Measurements from ENCODE around the gene HBQ1.
"Not testable (repeated sequence)": the region's sequence is repeated elsewhere in the genome, so short reads cannot be mapped to it uniquely, and the experiment has no call there.

Gene HBQ1

DNA sequence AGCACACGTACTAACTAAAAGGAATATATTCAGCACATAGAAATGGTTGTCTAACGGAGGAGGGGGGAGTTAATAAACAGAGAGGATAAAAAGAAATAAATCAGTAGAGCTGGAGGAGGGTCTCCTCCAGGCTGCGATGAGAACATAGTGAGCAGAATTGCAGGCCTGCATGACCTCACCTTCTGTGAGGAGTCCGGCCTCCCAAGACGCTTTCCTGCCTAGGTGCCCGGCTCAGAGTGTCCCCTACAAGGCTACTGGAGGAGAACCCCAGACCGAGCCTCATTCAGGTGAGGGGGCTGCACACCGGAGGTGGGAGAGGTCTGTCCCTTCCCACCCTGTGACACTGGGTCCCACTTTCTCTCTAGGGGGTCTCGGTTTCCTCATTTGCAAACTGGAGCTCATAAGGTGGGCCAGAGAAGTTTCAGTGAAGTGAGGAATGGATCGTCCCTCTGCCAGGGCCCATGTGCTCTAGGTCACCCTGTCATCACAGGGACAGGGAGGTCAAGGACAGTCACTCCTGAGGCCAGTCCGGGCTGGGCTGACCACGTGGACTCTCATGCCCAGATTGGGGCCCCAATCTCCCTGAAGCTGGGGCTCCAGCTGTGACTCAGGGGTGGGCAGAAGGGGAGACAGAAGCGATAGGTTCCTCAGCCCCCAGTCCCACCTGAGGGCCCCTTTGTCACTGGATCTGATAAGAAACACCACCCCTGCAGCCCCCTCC is 17.8 kb upstream of the HBQ1 start:
- DNase-seq, result no peak

- not testable (repeated sequence) for DNase-seq
Measured at GRCh38 chr16:163139-163538, 17.1 kb upstream of the HBQ1 start.

DNA sequence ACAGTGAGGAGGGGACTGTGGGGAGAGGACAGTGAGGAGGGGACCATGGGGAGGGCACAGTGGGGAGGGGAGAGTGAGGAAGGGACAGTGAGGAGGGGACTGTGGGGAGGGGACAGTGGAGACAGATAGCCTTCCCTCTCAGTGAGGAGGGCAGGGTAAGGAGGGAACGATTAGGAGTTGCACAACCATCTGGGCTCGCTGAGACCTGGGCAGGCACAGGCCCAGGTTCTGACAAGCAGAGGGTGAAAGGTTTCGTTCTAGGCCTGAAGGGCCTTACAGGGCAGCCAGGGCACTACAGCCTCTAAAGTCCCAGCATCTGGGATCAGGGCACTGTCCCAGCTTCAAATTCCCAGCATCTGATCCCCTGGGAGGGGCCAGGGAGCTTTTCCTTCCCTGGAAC is 16.6 kb upstream of the HBQ1 start:
- DNase-seq, result not testable (repeated sequence)

- not testable (repeated sequence) for DNase-seq
Measured at GRCh38 chr16:164134-164823, 16.0 kb upstream of the HBQ1 start.

DNA sequence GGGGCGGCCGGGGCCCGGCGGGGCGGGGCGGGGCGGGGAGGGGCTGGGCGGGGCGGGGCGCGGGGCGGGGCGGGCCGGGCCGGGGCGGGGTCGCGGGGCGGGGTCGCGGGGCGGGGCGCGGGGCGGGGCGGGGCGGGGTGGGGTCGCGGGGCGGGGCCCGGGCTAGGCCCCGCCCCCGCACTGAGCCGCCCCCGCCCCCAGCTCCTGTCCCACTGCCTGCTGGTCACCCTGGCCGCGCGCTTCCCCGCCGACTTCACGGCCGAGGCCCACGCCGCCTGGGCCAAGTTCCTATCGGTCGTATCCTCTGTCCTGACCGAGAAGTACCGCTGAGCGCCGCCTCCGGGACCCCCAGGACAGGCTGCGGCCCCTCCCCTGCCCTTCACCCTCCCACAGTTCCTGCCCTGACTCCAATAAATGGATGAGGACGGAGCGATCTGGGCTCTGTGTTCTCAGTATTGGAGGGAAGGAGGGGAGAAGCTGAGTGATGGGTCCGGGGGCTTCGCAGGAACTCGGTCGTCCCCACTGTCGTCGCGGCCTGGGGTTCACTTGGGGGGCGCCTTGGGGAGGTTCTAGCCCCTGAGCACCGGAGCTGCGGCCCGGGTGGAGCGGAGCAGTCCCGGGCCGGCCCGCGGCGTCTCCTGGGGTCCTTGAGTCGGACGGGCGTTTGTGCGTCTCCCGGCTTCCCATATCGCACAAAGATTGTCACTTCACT is 15.3 kb upstream of the HBQ1 start:
- DNase-seq, result no peak

GRCh38 chr16:165539-166374 is 14.5 kb upstream of the HBQ1 start, which contains the start of gene HBM:
Gene HBM (plus strand): TSS chr16:165978. CDS start chr16:165998, 20 bp downstream.
- no peak for DNase-seq

GRCh38 chr16:166375-167121 is 13.7 kb upstream of the HBQ1 start:
- DNase-seq, result no peak

GRCh38 chr16:167122-167690 is 13.1 kb upstream of the HBQ1 start:
- DNase-seq, result no peak

GRCh38 chr16:168424-168823 is 11.8 kb upstream of the HBQ1 start:
- peak; percentile 27 for DNase-seq

DNA sequence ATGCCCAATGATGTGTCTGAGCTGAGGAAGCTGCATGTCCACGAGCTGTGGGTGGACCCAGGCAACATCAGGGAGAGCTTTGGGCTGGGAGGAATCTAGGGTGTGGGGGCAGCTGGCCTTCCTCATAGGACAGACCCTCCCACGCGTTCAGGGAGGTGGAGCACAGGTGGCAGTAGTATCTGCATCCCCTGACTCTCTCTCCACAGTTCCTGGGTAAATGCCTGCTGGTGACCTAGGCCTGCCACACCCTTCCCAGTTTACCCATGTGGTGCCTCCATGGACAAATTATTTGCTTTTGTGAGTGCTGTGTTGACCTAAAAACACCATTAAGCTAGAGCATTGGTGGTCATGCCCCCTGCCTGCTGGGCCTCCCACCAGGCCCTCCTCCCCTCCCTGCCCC is 11.2 kb upstream of the HBQ1 start:
- no peak for DNase-seq

GRCh38 chr16:170088-170507 is 10.2 kb upstream of the HBQ1 start:
- DNase-seq, result not testable (repeated sequence)

DNA sequence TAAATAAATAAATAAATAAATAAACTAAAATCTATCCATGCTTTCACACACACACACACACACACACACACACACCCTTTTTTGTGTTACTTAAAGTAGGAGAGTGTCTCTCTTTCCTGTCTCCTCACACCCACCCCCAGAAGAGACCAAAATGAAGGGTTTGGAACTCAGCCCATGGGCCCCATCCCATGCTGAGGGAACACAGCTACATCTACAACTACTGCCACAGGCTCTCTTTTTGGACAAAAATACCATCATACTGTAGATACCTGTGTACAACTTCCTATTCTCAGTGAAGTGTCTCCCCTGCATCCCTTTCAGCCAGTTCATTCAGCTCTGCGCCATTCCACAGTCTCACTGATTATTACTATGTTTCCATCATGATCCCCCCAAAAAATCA is 9.5 kb upstream of the HBQ1 start:
- no peak for DNase-seq

DNA sequence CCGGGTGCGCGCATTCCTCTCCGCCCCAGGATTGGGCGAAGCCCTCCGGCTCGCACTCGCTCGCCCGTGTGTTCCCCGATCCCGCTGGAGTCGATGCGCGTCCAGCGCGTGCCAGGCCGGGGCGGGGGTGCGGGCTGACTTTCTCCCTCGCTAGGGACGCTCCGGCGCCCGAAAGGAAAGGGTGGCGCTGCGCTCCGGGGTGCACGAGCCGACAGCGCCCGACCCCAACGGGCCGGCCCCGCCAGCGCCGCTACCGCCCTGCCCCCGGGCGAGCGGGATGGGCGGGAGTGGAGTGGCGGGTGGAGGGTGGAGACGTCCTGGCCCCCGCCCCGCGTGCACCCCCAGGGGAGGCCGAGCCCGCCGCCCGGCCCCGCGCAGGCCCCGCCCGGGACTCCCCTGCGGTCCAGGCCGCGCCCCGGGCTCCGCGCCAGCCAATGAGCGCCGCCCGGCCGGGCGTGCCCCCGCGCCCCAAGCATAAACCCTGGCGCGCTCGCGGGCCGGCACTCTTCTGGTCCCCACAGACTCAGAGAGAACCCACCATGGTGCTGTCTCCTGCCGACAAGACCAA is 7.8 kb upstream of the HBQ1 start, which contains the start of gene HBA2:
Gene HBA2, plus strand, starts transcription at position 503 of the 568 bp plus-strand sequence. Its CDS starts 37 bp downstream, at position 540.
- not testable (repeated sequence) for DNase-seq

GRCh38 chr16:173211-173854 is 6.9 kb upstream of the HBQ1 start:
- not testable (repeated sequence) for DNase-seq

DNA sequence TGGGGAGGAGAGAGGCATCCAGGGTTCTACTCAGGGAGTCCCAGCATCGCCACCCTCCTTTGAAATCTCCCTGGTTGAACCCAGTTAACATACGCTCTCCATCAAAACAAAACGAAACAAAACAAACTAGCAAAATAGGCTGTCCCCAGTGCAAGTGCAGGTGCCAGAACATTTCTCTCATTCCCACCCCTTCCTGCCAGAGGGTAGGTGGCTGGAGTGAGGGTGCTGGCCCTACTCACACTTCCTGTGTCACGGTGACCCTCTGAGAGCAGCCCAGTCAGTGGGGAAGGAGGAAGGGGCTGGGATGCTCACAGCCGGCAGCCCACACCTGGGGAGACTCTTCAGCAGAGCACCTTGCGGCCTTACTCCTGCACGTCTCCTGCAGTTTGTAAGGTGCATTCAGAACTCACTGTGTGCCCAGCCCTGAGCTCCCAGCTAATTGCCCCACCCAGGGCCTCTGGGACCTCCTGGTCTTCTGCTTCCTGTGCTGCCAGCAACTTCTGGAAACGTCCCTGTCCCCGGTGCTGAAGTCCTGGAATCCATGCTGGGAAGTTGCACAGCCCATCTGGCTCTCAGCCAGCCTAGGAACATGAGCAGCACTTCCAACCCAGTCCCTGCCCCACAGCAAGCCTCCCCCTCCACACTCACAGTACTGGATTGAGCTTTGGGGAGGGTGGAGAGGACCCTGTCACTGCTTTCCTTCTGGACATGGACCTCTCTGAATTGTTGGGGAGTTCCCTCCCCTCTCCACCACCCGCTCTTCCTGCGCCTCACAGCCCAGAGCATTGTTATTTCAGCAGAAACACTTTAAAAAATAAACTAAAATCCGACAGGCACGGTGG is 6.1 kb upstream of the HBQ1 start:
- not testable (repeated sequence) for DNase-seq

GRCh38 chr16:175011-175949 is 5.0 kb upstream of the HBQ1 start:
- DNase-seq, result no peak

GRCh38 chr16:176006-176405 is 4.3 kb upstream of the HBQ1 start:
- DNase-seq, result not testable (repeated sequence)

Data from DMS79 (cell line).